Activated CD8-positive, alpha-beta memory T cell treated with anti-CD3 and anti-CD28 coated beads for 24 hours (primary cell): ENCODE measurements around the gene SWT1.
A peak's percentile ranks its signal among the peaks of the same experiment; 100 is the strongest.

Experiments used
- DNase-seq: peaks from one replicate; pipeline ENCODE4 v3.0.0-alpha.2; 2020

Gene SWT1

DNA sequence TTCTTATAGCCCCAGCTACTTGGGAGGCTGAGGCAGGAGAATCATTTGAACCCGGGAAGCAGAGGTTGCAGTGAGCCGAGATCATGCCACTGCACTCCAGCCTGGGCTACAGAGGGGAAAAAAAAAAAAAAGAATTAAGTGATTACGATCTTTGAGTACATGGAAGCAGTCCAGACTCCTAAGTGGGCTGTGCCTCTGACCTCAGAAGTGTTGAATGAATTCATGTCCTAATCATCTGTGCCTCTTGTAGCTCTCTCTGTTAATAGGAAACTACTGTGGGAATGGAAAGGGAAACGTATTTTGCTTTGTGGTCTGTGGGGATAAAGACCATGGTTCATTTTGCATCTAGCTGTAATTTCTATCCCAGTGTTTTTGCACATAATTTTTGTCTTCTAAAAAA is 168.4 kb downstream of the SWT1 start:
- no peak for DNase-seq

DNA sequence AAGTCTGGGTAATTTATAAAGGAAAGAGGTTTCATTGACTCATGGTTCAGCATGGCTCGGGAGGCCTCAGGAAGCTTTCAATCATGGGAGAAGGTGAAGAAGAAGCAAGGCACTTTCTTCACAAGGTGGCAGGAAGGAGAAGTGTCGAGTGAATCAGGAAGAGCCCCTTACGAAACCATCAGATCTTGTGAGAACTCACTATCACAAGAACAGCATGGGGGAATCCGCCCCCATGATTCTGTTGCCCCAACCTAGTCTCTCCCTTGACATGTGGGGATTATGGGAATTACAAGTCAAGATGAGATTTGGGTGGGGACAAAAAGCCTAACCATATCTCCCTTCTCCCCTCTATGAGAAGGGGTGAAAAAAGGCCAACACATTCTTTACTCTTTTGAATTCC is 171.3 kb downstream of the SWT1 start:
- DNase-seq = no peak

DNA sequence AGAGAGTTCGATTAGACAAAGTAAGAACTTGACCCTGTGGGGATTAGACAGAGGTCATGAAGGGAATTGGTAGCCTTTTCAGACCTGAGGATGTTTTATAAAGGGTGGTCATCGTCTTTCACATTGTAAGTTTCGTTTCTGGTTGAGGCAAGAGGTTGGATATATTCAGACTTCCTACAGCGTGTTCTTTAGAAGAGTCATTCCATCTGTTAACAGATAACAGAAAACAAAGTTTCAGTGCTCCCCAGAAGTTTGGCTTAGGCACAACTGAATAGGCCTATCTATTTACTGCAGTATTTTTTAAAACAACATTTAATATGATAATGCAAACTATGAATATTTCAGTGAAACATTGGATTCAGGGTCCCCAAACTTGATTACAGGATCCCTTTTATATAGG is 177.2 kb downstream of the SWT1 start:
- no peak for DNase-seq

GRCh38 chr1:185337246-185337645 is 180.3 kb downstream of the SWT1 start:
- DNase-seq = no peak

DNA sequence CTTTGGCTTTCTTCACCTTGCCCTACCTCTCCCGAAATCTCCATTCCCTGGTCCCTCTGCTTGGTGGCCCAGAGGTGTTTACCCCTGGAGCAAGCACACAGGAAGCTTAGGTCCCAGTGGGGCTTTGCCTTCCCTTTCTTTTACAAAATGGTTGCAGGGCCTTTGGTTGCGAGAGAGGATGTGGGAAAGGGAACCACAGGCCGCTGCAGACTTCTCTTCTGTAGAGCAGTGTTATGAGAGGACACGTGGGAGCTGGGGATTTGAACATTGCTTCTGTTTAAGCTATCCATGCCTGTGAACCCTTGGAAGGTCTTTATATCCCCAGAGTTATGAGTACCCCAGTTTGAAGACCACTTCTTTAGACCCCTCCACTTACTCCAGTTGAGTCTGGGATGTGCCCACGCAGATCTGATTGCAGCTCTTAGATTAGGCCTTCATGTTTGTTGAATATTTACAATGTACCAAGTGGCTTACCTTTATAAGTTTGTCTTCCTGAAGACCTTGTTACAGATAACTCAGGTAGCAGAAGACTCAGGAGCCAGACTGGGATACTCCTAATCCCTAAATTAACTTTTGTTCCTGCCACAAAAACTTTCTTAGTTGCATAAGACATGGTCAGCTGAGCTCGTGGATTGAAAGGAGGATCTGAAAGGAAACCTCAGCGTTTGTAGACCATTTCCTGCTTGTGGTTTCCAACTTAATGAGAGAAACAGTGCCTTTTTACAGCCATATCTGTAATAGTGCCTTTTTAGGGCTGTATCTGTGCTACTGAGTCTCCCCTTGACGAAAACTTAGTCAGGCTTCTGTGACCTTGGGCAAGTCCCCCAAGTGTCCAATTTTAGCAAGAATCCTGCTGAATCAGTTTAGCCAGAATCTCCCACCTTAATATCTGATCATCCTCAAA is 182.0 kb downstream of the SWT1 start:
- peak; percentile 61 for DNase-seq

- DNase-seq = no peak
These were observed 184.3 kb downstream of the SWT1 start for GRCh38 chr1:185341196-185341781.
